ENCODE measurements around the gene LOXHD1. TPM values are rescaled to one million over a fixed set of nuclear protein-coding genes. Genes with fewer than 3 reads are reported as not detected.

LOXHD1 gene
- total and polyA plus RNA-seq, 10 of the 15 experiments (the other 5 are each of a cell fraction or from before 2014, with no cell fraction given): not detected

DNA sequence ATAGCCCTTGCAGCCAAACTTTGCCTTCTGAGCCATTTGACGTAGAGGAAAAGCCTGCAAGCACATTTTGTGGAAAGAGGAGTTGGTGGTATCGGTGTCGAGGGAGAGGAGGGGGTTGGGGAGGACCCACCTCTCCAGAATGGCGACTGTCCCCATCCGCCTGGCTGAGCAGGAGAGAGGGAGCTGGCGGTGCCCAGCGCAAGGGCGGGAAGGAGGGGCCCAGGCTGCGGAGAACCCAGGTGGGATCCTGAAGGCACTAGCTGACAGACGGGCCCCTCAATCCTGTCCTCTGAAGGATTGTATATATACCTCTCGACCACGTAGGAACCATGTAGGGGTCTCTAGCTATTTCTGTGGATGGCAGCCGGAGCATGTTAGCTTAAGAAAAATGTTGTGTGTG is 200.3 kb downstream of the LOXHD1 start:
- ChIA-PET SMC1A (ENCODE audit: uncharacterized antibody, unreplicated experiment) (no interaction called here), CTCF (interaction anchor here (0.5 kb wide), 1 partner anchor 78 kb away, joined by 3 read pairs; no protein-coding TSS in a partner anchor), POLR2A (interaction anchor here (0.5 kb wide), 1 partner anchor 197 kb away, joined by 5 read pairs; no protein-coding TSS in a partner anchor), RAD21 (ENCODE audit: unreplicated experiment) (no interaction called here)
- no peak for FAIRE-seq
- no peak overlapping the region for H3K4me3 ChIP-seq
- DNase-seq (ENCODE audit: low read depth, low spot score): no peak
- no peaks in the 10 kb centered on the region for H3K79me2 ChIP-seq (ENCODE audit: control insufficient read depth, insufficient read depth, low read length)
- intact Hi-C loops (cut with micrococcal nuclease; ENCODE audit: unreplicated experiment): no loop called here
- no peaks in the 10 kb centered on the region for H3K36me3 ChIP-seq (ENCODE audit: control insufficient read depth in 2 of 2, insufficient read depth in 2 of 2, low read length in 1 of 2)
- no peak for ATAC-seq
- H4K20me1 ChIP-seq (ENCODE audit: control insufficient read depth, insufficient read depth): no peaks in the 10 kb centered on the region
- no peak overlapping the region for H3K27ac ChIP-seq (ENCODE audit: control insufficient read depth, insufficient read depth)
- H3K4me1 ChIP-seq (ENCODE audit: control insufficient read depth, insufficient read depth, low read length): no peaks in the 10 kb centered on the region
- TF ChIP-seq TARDBP (IDR thresholded peaks at IDR 0.05; ENCODE audit: borderline replicate concordance) (no peak), PML (IDR thresholded peaks at IDR 0.05; ENCODE audit: low read length) (no peak), MYB (IDR thresholded peaks at IDR 0.05; ENCODE audit: borderline replicate concordance, low read depth, low read length) (no peak), ZNF24 (IDR thresholded peaks at IDR 0.05) (no peak), STAT1 (conservative IDR thresholded peaks at IDR 0.05) (no peak), RUNX3 (IDR thresholded peaks at IDR 0.05; ENCODE audit: low read length) (no peak), RB1 (IDR thresholded peaks at IDR 0.05; ENCODE audit: borderline replicate concordance) (no peak), SMAD1 (IDR thresholded peaks at IDR 0.05; ENCODE audit: low read depth, partially characterized antibody) (no peak), SMARCA5 (IDR thresholded peaks at IDR 0.05) (no peak), JUNB (IDR thresholded peaks at IDR 0.05) (no peak), CTCF (IDR thresholded peaks at IDR 0.05 in 2 of 3, conservative IDR thresholded peaks at IDR 0.05 in 1 of 3; ENCODE audit: control insufficient read depth in 2 of 3, extremely low read depth in 1 of 3, insufficient read depth in 1 of 3, low read depth in 3 of 3, low read length in 3 of 3) (no peak), PAX8 (IDR thresholded peaks at IDR 0.05) (no peak), SREBF1 (IDR thresholded peaks at IDR 0.05; ENCODE audit: low read length) (no peak), RAD21 (IDR thresholded peaks at IDR 0.05; ENCODE audit: insufficient read depth, low read depth, low read length) (no peak), DPF2 (IDR thresholded peaks at IDR 0.05) (no peak), POLR2A (IDR thresholded peaks at IDR 0.05; ENCODE audit: low read depth, low read length) (no peak), TCF3 (IDR thresholded peaks at IDR 0.05; ENCODE audit: borderline replicate concordance, insufficient read depth, low read depth, low read length) (no peak)
- TF ChIP-seq, protein P1, sequence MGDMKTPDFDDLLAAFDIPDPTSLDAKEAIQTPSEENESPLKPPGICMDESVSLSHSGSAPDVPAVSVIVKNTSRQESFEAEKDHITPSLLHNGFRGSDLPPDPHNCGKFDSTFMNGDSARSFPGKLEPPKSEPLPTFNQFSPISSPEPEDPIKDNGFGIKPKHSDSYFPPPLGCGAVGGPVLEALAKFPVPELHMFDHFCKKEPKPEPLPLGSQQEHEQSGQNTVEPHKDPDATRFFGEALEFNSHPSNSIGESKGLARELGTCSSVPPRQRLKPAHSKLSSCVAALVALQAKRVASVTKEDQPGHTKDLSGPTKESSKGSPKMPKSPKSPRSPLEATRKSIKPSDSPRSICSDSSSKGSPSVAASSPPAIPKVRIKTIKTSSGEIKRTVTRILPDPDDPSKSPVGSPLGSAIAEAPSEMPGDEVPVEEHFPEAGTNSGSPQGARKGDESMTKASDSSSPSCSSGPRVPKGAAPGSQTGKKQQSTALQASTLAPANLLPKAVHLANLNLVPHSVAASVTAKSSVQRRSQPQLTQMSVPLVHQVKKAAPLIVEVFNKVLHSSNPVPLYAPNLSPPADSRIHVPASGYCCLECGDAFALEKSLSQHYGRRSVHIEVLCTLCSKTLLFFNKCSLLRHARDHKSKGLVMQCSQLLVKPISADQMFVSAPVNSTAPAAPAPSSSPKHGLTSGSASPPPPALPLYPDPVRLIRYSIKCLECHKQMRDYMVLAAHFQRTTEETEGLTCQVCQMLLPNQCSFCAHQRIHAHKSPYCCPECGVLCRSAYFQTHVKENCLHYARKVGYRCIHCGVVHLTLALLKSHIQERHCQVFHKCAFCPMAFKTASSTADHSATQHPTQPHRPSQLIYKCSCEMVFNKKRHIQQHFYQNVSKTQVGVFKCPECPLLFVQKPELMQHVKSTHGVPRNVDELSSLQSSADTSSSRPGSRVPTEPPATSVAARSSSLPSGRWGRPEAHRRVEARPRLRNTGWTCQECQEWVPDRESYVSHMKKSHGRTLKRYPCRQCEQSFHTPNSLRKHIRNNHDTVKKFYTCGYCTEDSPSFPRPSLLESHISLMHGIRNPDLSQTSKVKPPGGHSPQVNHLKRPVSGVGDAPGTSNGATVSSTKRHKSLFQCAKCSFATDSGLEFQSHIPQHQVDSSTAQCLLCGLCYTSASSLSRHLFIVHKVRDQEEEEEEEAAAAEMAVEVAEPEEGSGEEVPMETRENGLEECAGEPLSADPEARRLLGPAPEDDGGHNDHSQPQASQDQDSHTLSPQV (IDR thresholded peaks at IDR 0.05): no peak
- H3K27me3 ChIP-seq (replicated peaks in 1 of 2; ENCODE audit: control insufficient read depth in 2 of 2, insufficient read depth in 2 of 2, low read length in 1 of 2): peaks cover 0 to 4% of the 10 kb centered on the region in 2 experiments; a peak in 1 of 4 replicates
- 41% methylated on average over 13 of the region's 13 CpGs for WGBS (ENCODE audit: insufficient coverage, insufficient replicate concordance, low lambda C conversion rate, missing lambda C conversion rate)
- BruUV-seq (replicated peaks): no TSS peak
- H3K4me2 ChIP-seq (ENCODE audit: control insufficient read depth, insufficient read depth): no peak overlapping the region
- in situ Hi-C loops (cut with MboI): no loop called here
- no peak overlapping the region for H3K9ac ChIP-seq (ENCODE audit: control insufficient read depth, insufficient read depth, low read length)
- no peaks in the 10 kb centered on the region for H3K9me3 ChIP-seq (replicated peaks; ENCODE audit: control insufficient read depth, insufficient read depth, low read length)
- no peak overlapping the region for H2AFZ ChIP-seq (ENCODE audit: control insufficient read depth, low read depth, low read length)

All from GM12878 (cell line).